Neural crest cell (in vitro differentiated cells): ENCODE measurements around the gene TEKTIP1. TPM values are rescaled to one million over a fixed set of nuclear protein-coding genes. Genes with fewer than 3 reads are reported as not detected.

Experiments used
- DNase-seq: peaks from one replicate; pipeline ENCODE4 v3.0.0; 2021; ENCODE audit warnings: low read depth, mixed read lengths, low spot score
- H3K27ac Mint-ChIP-seq: one replicate; pipeline ENCODE4 v1.8.0; 2021; ENCODE audit warnings: mild to moderate bottlenecking, mixed read lengths; ENCODE audit not compliant: unreplicated experiment
- H3K27me3 Mint-ChIP-seq: 2 replicates; pipeline ENCODE4 v1.8.0; 2021; ENCODE audit warnings: low read depth, mild to moderate bottlenecking, mixed read lengths
- H3K36me3 Mint-ChIP-seq: 2 replicates; pipeline ENCODE4 v1.8.0; 2021; ENCODE audit warnings: low read depth, mild to moderate bottlenecking, mixed read lengths
- H3K4me1 Mint-ChIP-seq: 2 replicates; pipeline ENCODE4 v1.8.0; 2021; ENCODE audit warnings: mixed read lengths
- H3K4me3 Mint-ChIP-seq: one replicate; pipeline ENCODE4 v1.8.0; 2021; ENCODE audit warnings: mild to moderate bottlenecking, mixed read lengths
- H3K9me3 Mint-ChIP-seq: 2 replicates; pipeline ENCODE4 v1.8.0; 2021; ENCODE audit warnings: mixed read lengths
- total RNA-seq: library from RNA; stranded (reverse); gene quantifications from 2 replicates; pipeline ENCODE4 v1.2.1, GENCODE V29; 2021
- TF ChIP-seq, protein P1 (sequence below): fragments of 200-600 bp; sonication (generic); conservative IDR thresholded peaks from 2 replicates; pipeline ENCODE4 v1.5.0; 2021; ENCODE audit warnings: antibody characterized with exemption, mild to moderate bottlenecking

The TEKTIP1 gene
- total RNA-seq, 1 donor from 2014 or later: 2.0 TPM

DNA sequence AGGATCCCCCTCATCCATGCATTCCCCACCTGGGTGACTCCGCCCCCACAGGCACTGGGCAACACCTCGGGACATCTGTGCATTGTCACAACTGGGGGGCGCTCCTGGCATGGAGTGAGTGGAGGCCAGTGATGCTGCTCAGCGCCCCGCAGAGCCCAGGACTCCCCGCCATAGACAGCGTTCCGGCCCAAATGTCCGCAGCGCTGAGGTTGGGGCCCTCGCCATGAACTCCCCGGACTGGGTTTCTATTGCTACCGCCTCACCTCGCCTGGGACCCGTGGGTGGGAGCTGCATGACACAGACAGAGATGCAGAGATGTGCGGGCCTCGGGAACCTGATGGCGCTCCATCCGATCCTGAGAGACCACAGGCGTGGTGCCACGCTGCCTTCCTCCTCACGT lies 28.2 kb upstream of the TEKTIP1 start:
- Mint-ChIP-seq H3K36me3 (peaks cover 2% of the 10 kb centered on the region), H3K9me3 (no peaks in the 10 kb centered on the region), H3K4me3 (no peak overlapping the region), H3K27ac (no peak overlapping the region), H3K27me3 (no peaks in the 10 kb centered on the region), H3K4me1 (peaks cover 26% of the 10 kb centered on the region)
- no peak for DNase-seq
- TF ChIP-seq, protein P1, sequence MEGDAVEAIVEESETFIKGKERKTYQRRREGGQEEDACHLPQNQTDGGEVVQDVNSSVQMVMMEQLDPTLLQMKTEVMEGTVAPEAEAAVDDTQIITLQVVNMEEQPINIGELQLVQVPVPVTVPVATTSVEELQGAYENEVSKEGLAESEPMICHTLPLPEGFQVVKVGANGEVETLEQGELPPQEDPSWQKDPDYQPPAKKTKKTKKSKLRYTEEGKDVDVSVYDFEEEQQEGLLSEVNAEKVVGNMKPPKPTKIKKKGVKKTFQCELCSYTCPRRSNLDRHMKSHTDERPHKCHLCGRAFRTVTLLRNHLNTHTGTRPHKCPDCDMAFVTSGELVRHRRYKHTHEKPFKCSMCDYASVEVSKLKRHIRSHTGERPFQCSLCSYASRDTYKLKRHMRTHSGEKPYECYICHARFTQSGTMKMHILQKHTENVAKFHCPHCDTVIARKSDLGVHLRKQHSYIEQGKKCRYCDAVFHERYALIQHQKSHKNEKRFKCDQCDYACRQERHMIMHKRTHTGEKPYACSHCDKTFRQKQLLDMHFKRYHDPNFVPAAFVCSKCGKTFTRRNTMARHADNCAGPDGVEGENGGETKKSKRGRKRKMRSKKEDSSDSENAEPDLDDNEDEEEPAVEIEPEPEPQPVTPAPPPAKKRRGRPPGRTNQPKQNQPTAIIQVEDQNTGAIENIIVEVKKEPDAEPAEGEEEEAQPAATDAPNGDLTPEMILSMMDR: no peak

DNA sequence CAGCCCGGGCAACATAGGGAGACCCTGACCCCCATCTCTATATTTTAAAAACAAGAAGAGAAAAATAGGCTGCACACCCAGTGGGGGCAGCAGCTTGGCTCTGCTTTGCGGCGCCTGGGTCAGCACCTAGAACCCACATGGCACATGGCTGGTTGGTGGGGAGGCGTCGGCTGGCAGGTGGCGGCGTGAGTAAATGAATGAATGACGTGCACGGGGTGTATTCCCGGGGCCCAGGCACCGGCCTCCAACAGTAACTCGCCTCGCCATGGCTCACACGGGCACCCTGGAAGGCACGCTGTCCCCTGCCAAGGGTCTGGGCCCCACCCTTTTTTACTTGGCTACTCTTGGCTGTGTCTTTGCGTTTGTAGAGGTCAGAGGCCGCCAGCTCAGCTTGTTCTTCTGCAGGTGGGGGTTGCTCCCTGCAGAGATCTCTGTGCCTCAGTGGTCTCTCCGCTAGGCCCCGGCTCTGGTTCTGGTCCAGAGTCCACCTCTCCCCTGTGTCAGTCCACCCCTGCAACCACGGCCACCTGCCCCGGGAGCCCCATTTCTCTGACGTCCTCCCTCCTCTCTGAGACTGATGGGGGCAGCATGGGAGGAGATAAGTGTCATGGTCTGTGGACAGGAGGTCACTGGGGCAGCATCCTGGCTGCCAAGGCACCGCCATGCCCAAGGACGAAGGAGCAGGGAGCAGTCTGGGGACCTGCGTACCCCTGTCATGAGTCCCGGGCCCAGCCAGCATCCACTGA lies 27.3 kb upstream of the TEKTIP1 start:
- Mint-ChIP-seq H3K27me3 (no peaks in the 10 kb centered on the region), H3K9me3 (no peaks in the 10 kb centered on the region), H3K4me3 (no peak overlapping the region), H3K27ac (no peak overlapping the region), H3K4me1 (peaks cover 23% of the 10 kb centered on the region), H3K36me3 (peaks cover 2% of the 10 kb centered on the region)
- TF ChIP-seq, protein P1: no peak
- no peak for DNase-seq

DNA sequence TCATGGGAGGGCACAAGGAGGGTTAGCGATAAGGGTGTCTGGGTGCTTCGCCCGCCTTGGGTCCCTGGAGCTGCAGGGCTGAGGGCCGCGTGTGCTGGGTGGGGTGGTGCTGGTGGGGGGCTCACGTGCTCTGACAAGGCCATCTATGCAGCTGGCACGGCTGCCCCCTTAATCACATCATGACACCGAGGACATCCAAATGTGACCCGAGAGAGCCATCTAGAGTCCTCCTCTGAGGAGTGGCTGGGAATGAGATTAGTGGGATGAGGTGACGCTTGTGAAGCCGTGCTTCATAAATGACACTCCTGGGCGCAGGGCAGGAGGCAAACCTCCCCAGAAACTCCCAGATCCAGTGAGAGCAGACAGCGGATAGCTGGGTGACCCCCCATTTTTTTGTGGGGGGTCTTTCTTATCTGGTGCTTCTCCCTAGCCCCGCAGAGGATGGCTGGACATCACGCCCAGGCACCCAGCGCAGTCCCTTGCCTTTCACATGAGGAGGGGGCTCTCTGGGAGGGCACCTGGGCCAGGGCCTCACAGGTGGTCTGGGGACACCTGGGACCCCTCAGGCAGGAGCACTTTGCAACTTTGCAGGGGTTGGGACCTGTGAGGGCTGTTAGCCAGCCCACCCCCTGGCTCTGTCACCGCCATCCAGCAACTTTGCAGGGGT lies 26.3 kb upstream of the TEKTIP1 start:
- no peaks in the 10 kb centered on the region for H3K27me3 Mint-ChIP-seq
- TF ChIP-seq, protein P1: no peak
- DNase-seq: no peak
- peaks cover 2% of the 10 kb centered on the region for H3K36me3 Mint-ChIP-seq
- no peaks in the 10 kb centered on the region for H3K9me3 Mint-ChIP-seq
- H3K4me1 Mint-ChIP-seq: peaks cover 13% of the 10 kb centered on the region
- H3K4me3 Mint-ChIP-seq: peak overlapping the region; percentile 41
- no peak overlapping the region for H3K27ac Mint-ChIP-seq

DNA sequence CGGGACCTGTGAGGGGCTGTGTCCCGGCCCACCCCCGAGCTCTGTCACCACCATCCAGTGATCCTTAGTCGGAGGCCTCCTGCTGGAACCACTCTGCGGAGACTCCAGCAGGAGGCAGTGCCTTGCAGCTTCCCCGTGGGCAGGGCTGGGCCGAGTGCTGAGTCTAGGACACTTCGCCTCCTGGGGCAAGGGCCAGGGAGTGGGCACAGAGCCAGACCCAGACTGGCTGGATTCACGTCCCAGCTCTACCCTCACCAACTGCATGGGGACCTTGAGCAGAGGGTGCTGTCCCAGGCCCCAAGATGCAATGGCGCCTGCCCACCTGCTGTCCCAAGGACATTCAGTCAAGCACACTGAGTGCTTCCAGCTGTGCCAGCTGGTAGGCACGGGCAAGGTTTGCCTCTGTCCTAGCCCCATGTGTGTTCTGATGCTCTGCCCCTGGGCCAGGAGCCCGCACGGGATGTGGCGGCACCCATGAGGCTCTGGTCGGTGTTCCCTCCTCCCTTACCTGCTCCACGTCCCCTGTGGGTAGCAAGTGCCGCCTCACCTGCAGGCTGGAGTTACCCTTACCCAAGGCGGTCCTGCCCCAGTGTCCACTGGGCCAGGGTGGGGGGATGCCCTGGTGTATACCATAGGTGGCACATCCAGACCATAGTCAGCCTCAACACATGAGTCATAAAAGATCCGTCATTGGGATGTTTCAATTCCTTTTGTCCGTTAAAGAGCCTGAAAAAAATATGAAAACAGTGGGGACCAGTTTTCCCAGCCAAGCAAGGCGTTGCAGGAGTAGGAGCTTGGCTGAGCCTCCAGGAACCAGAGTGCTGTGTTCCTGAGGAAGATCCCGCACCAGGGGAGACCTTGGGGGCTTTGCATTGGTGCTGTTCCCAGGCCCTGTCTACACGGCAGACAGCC lies 25.5 kb upstream of the TEKTIP1 start:
- H3K36me3 Mint-ChIP-seq: peaks cover 2% of the 10 kb centered on the region
- TF ChIP-seq, protein P1: no peak
- H3K27ac Mint-ChIP-seq: no peak overlapping the region
- no peaks in the 10 kb centered on the region for H3K27me3 Mint-ChIP-seq
- no peaks in the 10 kb centered on the region for H3K9me3 Mint-ChIP-seq
- H3K4me1 Mint-ChIP-seq: peaks cover 9% of the 10 kb centered on the region
- no peak for DNase-seq
- H3K4me3 Mint-ChIP-seq: peak overlapping the region; percentile 27

DNA sequence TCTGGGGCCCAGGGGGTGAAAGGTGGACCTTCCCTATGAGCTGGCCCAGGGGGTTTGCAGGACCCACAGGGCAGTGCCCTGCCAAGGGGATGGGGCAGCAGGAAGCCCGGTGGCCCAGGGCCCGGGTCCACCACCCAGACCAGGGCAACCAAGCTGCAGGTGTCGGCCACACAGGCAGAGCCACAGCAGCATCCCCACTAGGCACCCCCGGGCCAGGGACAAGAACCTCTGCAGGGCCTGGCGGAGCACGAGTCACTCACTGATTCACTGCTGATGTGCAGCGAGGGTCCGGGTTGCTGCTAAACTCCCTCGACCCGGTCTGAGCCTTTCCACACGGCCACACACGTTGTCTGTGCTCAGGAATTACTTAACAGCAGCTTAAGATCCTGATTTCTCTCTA lies 24.0 kb upstream of the TEKTIP1 start:
- Mint-ChIP-seq H3K27me3 (no peaks in the 10 kb centered on the region), H3K4me3 (no peak overlapping the region), H3K4me1 (no peaks in the 10 kb centered on the region), H3K27ac (no peak overlapping the region), H3K9me3 (no peaks in the 10 kb centered on the region), H3K36me3 (no peaks in the 10 kb centered on the region)
- TF ChIP-seq, protein P1: no peak
- DNase-seq: no peak
